ENCODE data around the gene CDK5. TPM values are rescaled to one million over a fixed set of nuclear protein-coding genes. Genes with fewer than 3 reads are reported as not detected.
A peak's percentile ranks its signal among the peaks of the same experiment; 100 is the strongest.

The CDK5 gene
- total and polyA plus RNA-seq, 4 donors = 6.8 to 17.3 (median 9.2) TPM

GRCh38 chr7:151091003-151091402 lies 33.3 kb upstream of the CDK5 start:
- no peak for DNase-seq
- ATAC-seq (ENCODE audit: insufficient read depth, low FRiP score) = no peak

GRCh38 chr7:151089893-151090730 lies 32.4 kb upstream of the CDK5 start:
- H3K9ac ChIP-seq (ENCODE audit: insufficient read depth in 1 of 2, low read length in 2 of 2) = peak overlapping the region in 1 of 2 donors; percentile 12
- peaks cover 0 to 35% (median 17%) of the 10 kb centered on the region in 5 donors for H3K4me1 ChIP-seq (ENCODE audit: control insufficient read depth in 5 of 5, insufficient read depth in 5 of 5, low read length in 5 of 5)
- TF ChIP-seq, protein P1, sequence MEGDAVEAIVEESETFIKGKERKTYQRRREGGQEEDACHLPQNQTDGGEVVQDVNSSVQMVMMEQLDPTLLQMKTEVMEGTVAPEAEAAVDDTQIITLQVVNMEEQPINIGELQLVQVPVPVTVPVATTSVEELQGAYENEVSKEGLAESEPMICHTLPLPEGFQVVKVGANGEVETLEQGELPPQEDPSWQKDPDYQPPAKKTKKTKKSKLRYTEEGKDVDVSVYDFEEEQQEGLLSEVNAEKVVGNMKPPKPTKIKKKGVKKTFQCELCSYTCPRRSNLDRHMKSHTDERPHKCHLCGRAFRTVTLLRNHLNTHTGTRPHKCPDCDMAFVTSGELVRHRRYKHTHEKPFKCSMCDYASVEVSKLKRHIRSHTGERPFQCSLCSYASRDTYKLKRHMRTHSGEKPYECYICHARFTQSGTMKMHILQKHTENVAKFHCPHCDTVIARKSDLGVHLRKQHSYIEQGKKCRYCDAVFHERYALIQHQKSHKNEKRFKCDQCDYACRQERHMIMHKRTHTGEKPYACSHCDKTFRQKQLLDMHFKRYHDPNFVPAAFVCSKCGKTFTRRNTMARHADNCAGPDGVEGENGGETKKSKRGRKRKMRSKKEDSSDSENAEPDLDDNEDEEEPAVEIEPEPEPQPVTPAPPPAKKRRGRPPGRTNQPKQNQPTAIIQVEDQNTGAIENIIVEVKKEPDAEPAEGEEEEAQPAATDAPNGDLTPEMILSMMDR (IDR thresholded peaks at IDR 0.05; ENCODE audit: control extremely low read depth, extremely low read depth) = no peak
- WGBS, 2 donors = 74 to 82% methylated on average over 20 to 22 of the region's 22 CpGs
- no peaks in the 10 kb centered on the region for H3K9me3 ChIP-seq (ENCODE audit: control insufficient read depth in 4 of 4, insufficient read depth in 3 of 4, low read length in 3 of 4)
- no peak overlapping the region for H3K4me3 ChIP-seq
- no peaks in the 10 kb centered on the region for H3K27me3 ChIP-seq (ENCODE audit: control insufficient read depth in 3 of 3, insufficient read depth in 3 of 3, low read length in 2 of 3)
- H3K36me3 ChIP-seq (ENCODE audit: control insufficient read depth in 4 of 4, insufficient read depth in 4 of 4, low read length in 4 of 4) = peaks cover 0 to 3% (median 0%) of the 10 kb centered on the region in 4 donors
- H3K27ac ChIP-seq (ENCODE audit: low read depth in 1 of 2, low read length in 1 of 2) = peak overlapping the region; percentile 27 to 96
- no peak for ATAC-seq (ENCODE audit: insufficient read depth, low FRiP score)
- DNase-seq = no peak

More at GRCh38 chr7:151091003-151091402, 33.3 kb upstream of the CDK5 start:
- Histone ChIP-seq H3K4me1 (ENCODE audit: control insufficient read depth in 5 of 5, insufficient read depth in 5 of 5, low read length in 5 of 5) (peaks cover 0 to 28% (median 12%) of the 10 kb centered on the region in 5 donors), H3K36me3 (ENCODE audit: control insufficient read depth in 4 of 4, insufficient read depth in 4 of 4, low read length in 4 of 4) (peaks cover 0 to 3% (median 0%) of the 10 kb centered on the region in 4 donors), H3K9ac (ENCODE audit: insufficient read depth in 1 of 2, low read length in 2 of 2) (no peak overlapping the region), H3K27ac (ENCODE audit: low read depth in 1 of 2, low read length in 1 of 2) (peak overlapping the region in 1 of 2 donors; percentile 15), H3K4me3 (no peak overlapping the region), H3K9me3 (ENCODE audit: control insufficient read depth in 4 of 4, insufficient read depth in 3 of 4, low read length in 3 of 4) (no peaks in the 10 kb centered on the region), H3K27me3 (ENCODE audit: control insufficient read depth in 3 of 3, insufficient read depth in 3 of 3, low read length in 2 of 3) (no peaks in the 10 kb centered on the region)
- 92% methylated on average over 7 of the region's 7 CpGs for WGBS, 2 donors
- TF ChIP-seq, protein P1 (IDR thresholded peaks at IDR 0.05; ENCODE audit: control extremely low read depth, extremely low read depth) = no peak

GRCh38 chr7:151088856-151089699 lies 31.4 kb upstream of the CDK5 start:
- 11 to 21% methylated on average over 30 of the region's 30 CpGs for WGBS, 2 donors
- Histone ChIP-seq H3K36me3 (ENCODE audit: control insufficient read depth in 4 of 4, insufficient read depth in 4 of 4, low read length in 4 of 4) (peaks cover 0 to 3% (median 0%) of the 10 kb centered on the region in 4 donors), H3K27me3 (ENCODE audit: control insufficient read depth in 3 of 3, insufficient read depth in 3 of 3, low read length in 2 of 3) (no peaks in the 10 kb centered on the region), H3K4me1 (ENCODE audit: control insufficient read depth in 5 of 5, insufficient read depth in 5 of 5, low read length in 5 of 5) (peaks cover 0 to 38% (median 15%) of the 10 kb centered on the region in 5 donors), H3K4me3 (peak overlapping the region; percentile 15), H3K9ac (ENCODE audit: insufficient read depth in 1 of 2, low read length in 2 of 2) (peak overlapping the region; percentile 12 to 73), H3K9me3 (ENCODE audit: control insufficient read depth in 4 of 4, insufficient read depth in 3 of 4, low read length in 3 of 4) (no peaks in the 10 kb centered on the region), H3K27ac (ENCODE audit: low read depth in 1 of 2, low read length in 1 of 2) (peak overlapping the region; percentile 62 to 96)
- DNase-seq = peak; percentile 59 to 81 (median 72)
- TF ChIP-seq, protein P1 (IDR thresholded peaks at IDR 0.05; ENCODE audit: control extremely low read depth, extremely low read depth) = no peak
- ATAC-seq (ENCODE audit: insufficient read depth, low FRiP score) = peak; percentile 21

All from lung (tissue), 12 donors.